HCT116 (cell line): ENCODE measurements around the gene HIVEP2. TPM values are rescaled to one million over a fixed set of nuclear protein-coding genes. Genes with fewer than 3 reads are reported as not detected.

Experiments used
- ATAC-seq: fragments of 200-7000 bp; cut with Tn5 transposase; 2 replicates; pipeline ENCODE4 v1.9.1; 2020; ENCODE audit warnings: mild to moderate bottlenecking, moderate library complexity
- BruUV-seq: library from RNA; stranded (reverse); fragments of 400-500 nt; replicated peaks from 2 replicates; lab custom pipeline; 2021; lab: Mats Ljungman, UMichigan
- CTCF ChIA-PET: fragments of 300-600 bp; sonication (Branson Sonifier 250); formaldehyde crosslinking; loops from one replicate; lab custom pipeline; 2021; ENCODE audit warnings: antibody characterized with exemption; lab: Charles Lee
- POLR2A ChIA-PET: fragments of 300-600, 350-600 bp; sonication (Branson Sonifier 250); formaldehyde crosslinking; loops from one replicate; lab custom pipeline; 2021; ENCODE audit warnings: antibody characterized with exemption; lab: Charles Lee
- RAD21 ChIA-PET, 2 experiments: fragments of 300-600 bp; sonication (Branson Sonifier 250); formaldehyde crosslinking; loops; one replicate each; lab custom pipeline; 2023; ENCODE audit warnings: low total read pairs in 2 of 2; ENCODE audit not compliant: uncharacterized antibody in 2 of 2, unreplicated experiment in 2 of 2, low non-redundant PET in 1 of 2; lab: Charles Lee
- DNase-seq: peaks from one replicate; pipeline ENCODE4 v3.0.0-alpha.2; 2010; ENCODE audit warnings: low read depth, low spot score
- H2AFZ ChIP-seq: fragments of 200-600 bp; shearing (Covaris generic), sonication (generic); 2 replicates; pipeline ENCODE4 v1.6.1; 2017; ENCODE audit warnings: low read depth, mixed run types, mixed read lengths, antibody characterized with exemption, low read length; ENCODE audit not compliant: poor library complexity, severe bottlenecking
- H3K27ac ChIP-seq: 2 replicates; pipeline ENCODE4 v1.5.1; 2012; ENCODE audit warnings: low read depth, low read length
- H3K27me3 ChIP-seq: fragments of 200-600 bp; sonication (generic); 2 replicates; pipeline ENCODE4 v1.6.1; 2016; ENCODE audit warnings: mixed run types, low read length, mixed read lengths; ENCODE audit not compliant: insufficient read depth
- H3K36me3 ChIP-seq, 2 experiments: fragments of 200-500 bp in 1 of 2; fragments of 200-600 bp in 1 of 2; sonication (Bioruptor generic) in 1 of 2; sonication (generic) in 1 of 2; 2 replicates each; pipeline versions ENCODE4 v1.5.1 to v1.6.1; 2014 to 2016; ENCODE audit warnings: low read length in 2 of 2, inconsistent platforms in 1 of 2, mixed read lengths in 1 of 2, mixed run types in 1 of 2; ENCODE audit not compliant: insufficient read depth in 2 of 2, control insufficient read depth in 1 of 2
- H3K4me1 ChIP-seq, 2 experiments: fragments of 200-600 bp in 1 of 2; sonication (generic) in 1 of 2; 2 replicates each; pipeline versions ENCODE4 v1.5.1 to v1.6.1; 2012 to 2017; ENCODE audit warnings: low read length in 2 of 2, inconsistent platforms in 1 of 2, mild to moderate bottlenecking in 1 of 2, mixed read lengths in 1 of 2, mixed run types in 1 of 2, moderate library complexity in 1 of 2; ENCODE audit not compliant: insufficient read depth in 2 of 2, control insufficient read depth in 1 of 2
- H3K4me2 ChIP-seq: fragments of 200-600 bp; sonication (generic); 2 replicates; pipeline ENCODE4 v1.6.1; 2017; ENCODE audit warnings: mixed run types, low read length, mixed read lengths
- H3K4me3 ChIP-seq, 2 experiments: fragments of 200-600 bp in 1 of 2; sonication (generic) in 1 of 2; replicated peaks in 1 of 2; 2 replicates each; pipeline ENCODE4 v1.5.1; 2011 to 2016; ENCODE audit warnings: low read length in 2 of 2, control low read depth in 1 of 2, low read depth in 1 of 2, mild to moderate bottlenecking in 1 of 2, mixed read lengths in 1 of 2, mixed run types in 1 of 2
- H3K79me2 ChIP-seq: fragments of 200-600 bp; sonication (generic); 2 replicates; pipeline ENCODE4 v1.6.1; 2017; ENCODE audit warnings: mild to moderate bottlenecking, mixed run types, low read length, moderate library complexity, mixed read lengths; ENCODE audit not compliant: insufficient read depth
- H3K9ac ChIP-seq: fragments of 200-600 bp; sonication (generic); 2 replicates; pipeline ENCODE4 v1.6.1; 2016; ENCODE audit warnings: low read length, mixed read lengths
- H3K9me2 ChIP-seq: fragments of 200-600 bp; sonication (generic), shearing (Covaris generic); 2 replicates; pipeline ENCODE4 v1.6.1; 2017; ENCODE audit warnings: mixed run types, mild to moderate bottlenecking, moderate library complexity; ENCODE audit not compliant: insufficient read depth
- H3K9me3 ChIP-seq, 2 experiments: fragments of 200-500 bp in 1 of 2; fragments of 200-600 bp in 1 of 2; sonication (Bioruptor generic) in 1 of 2; sonication (generic) in 1 of 2; 2 replicates each; pipeline ENCODE4 v1.6.1; 2014 to 2017; ENCODE audit warnings: low read length in 2 of 2, mixed read lengths in 2 of 2, inconsistent platforms in 1 of 2, low read depth in 1 of 2, mild to moderate bottlenecking in 1 of 2, mixed run types in 1 of 2, moderate library complexity in 1 of 2; ENCODE audit not compliant: control insufficient read depth in 1 of 2, insufficient read depth in 1 of 2
- H4K20me1 ChIP-seq: fragments of 200-600 bp; sonication (generic), shearing (Covaris generic); 2 replicates; pipeline ENCODE4 v1.6.1; 2017; ENCODE audit warnings: mixed run types, mild to moderate bottlenecking, moderate library complexity; ENCODE audit not compliant: insufficient read depth
- CEBPB ChIP-seq: IDR thresholded peaks from 2 replicates; pipeline ENCODE4 v1.6.1; 2012; ENCODE audit warnings: low read depth
- EZH2 ChIP-seq: fragments of 200-600 bp; sonication (generic); IDR thresholded peaks from 2 replicates; pipeline ENCODE4 v1.6.1; 2017; ENCODE audit warnings: antibody characterized with exemption, mixed run types
- FOSL1 ChIP-seq: IDR thresholded peaks from 2 replicates; pipeline ENCODE4 v1.6.1; 2012; ENCODE audit warnings: low read depth
- ZFX ChIP-seq: fragments of 450-650 bp; IDR thresholded peaks from 2 replicates; pipeline ENCODE4 v1.6.1; 2017
- intact Hi-C: fragments of 100-400 bp; cut with micrococcal nuclease; formaldehyde crosslinking; loops from 2 replicates; pipeline ENCODE4 v1.10.0; 2022
- total RNA-seq: library from RNA; stranded (reverse); gene quantifications from one replicate; pipeline ENCODE4 v1.2.1, GENCODE V29; 2021; ENCODE audit not compliant: unreplicated experiment
- TF ChIP-seq, protein P1 (sequence below): IDR thresholded peaks from 2 replicates; pipeline ENCODE4 v1.6.1; 2012
- TF ChIP-seq, protein P2 (sequence below): IDR thresholded peaks from 2 replicates; pipeline ENCODE4 v1.6.1; 2012; ENCODE audit warnings: low read depth
- TF ChIP-seq, protein P3 (sequence below), 3 experiments: fragments of 200-600 bp in 1 of 3; sonication (generic) in 1 of 3; IDR thresholded peaks in 2 of 3; conservative IDR thresholded peaks in 1 of 3; 2 replicates each; pipeline ENCODE4 v1.5.1; 2012 to 2017; ENCODE audit warnings: low read depth in 2 of 3, low read length in 2 of 3, antibody characterized with exemption in 1 of 3, borderline replicate concordance in 1 of 3, control low read depth in 1 of 3, mild to moderate bottlenecking in 1 of 3, mixed read lengths in 1 of 3, mixed run types in 1 of 3, moderate library complexity in 1 of 3; ENCODE audit not compliant: insufficient read depth in 1 of 3

HIVEP2 gene
- total RNA-seq, 1 experiment from 2014 or later: 8.1 TPM

DNA sequence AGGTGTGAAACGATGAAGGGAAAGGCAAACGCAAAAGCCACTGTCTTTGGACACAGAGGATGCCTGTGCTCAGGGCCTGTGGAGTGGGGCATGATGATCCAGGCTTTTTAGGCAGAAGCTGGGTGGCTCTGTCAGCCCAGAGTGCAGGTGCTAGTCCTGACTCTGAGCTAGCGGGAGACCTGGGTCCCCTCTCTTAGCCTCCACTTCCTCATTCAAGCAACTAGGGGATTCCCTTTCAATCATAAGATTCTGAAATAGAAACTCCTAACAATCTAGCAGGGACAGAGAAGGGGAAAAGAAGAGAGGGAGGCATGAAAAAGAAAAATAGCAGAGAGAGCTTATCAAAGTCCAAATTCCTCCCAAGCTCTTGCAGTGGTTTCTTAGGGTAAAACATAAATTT, 7.6 kb upstream of the HIVEP2 start:
- Histone ChIP-seq H3K4me3 (no peak overlapping the region), H3K9me2 (no peaks in the 10 kb centered on the region), H3K9ac (no peak overlapping the region), H3K27me3 (no peaks in the 10 kb centered on the region), H3K36me3 (no peaks in the 10 kb centered on the region), H3K4me2 (no peak overlapping the region), H3K4me1 (peaks cover 5% of the 10 kb centered on the region in 2 experiments; a peak in 3 of 4 replicates), H3K9me3 (no peaks in the 10 kb centered on the region), H3K27ac (no peak overlapping the region), H4K20me1 (no peaks in the 10 kb centered on the region), H3K79me2 (no peaks in the 10 kb centered on the region), H2AFZ (no peak overlapping the region)
- ChIA-PET RAD21 (interaction anchor here in 1 of 2 experiments (1.6 kb wide), 1 partner anchor 75 kb away, joined by 3 read pairs; no protein-coding TSS in a partner anchor), CTCF (no interaction called here), POLR2A (no interaction called here)
- intact Hi-C loops: no loop called here
- no TSS peak for BruUV-seq
- no peak for ATAC-seq
- no peak for DNase-seq
- TF ChIP-seq FOSL1: no peak

DNA sequence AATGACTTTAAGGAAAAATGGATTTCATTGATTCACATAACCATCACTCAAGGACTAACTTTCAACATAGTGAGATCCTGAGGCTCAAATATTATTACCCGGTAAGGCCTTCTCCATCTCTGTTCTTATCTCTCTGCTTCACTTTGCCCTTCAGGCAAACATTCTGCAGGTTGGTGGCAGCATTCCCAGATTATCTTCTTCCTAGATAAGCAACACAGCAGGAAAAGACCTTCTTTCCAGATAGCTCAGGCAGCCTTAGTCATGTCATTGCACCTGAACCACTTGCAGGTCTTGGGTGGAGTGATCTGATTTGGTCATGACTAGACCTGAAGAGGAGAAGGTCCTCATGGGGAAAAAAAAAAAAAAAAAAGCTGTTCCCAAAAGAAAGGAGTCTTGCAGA, 5.3 kb upstream of the HIVEP2 start:
- ATAC-seq (no peak), DNase-seq (no peak)
- ChIA-PET RAD21 (no interaction called here), POLR2A (no interaction called here), CTCF (no interaction called here)
- Histone ChIP-seq H3K79me2 (no peaks in the 10 kb centered on the region), H3K36me3 (no peaks in the 10 kb centered on the region), H3K27me3 (no peaks in the 10 kb centered on the region), H2AFZ (no peak overlapping the region), H3K9me2 (no peaks in the 10 kb centered on the region), H3K27ac (no peak overlapping the region), H3K4me1 (peaks cover 5 to 12% of the 10 kb centered on the region in 2 experiments; a peak in 3 of 4 replicates), H3K4me2 (no peak overlapping the region), H4K20me1 (no peaks in the 10 kb centered on the region), H3K9me3 (no peaks in the 10 kb centered on the region), H3K4me3 (no peak overlapping the region), H3K9ac (no peak overlapping the region)
- no TSS peak for BruUV-seq
- TF ChIP-seq, protein P1, sequence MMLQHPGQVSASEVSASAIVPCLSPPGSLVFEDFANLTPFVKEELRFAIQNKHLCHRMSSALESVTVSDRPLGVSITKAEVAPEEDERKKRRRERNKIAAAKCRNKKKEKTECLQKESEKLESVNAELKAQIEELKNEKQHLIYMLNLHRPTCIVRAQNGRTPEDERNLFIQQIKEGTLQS: no peak
- TF ChIP-seq CEBPB (no peak), ZFX (no peak), EZH2 (no peak)
- TF ChIP-seq, protein P2, sequence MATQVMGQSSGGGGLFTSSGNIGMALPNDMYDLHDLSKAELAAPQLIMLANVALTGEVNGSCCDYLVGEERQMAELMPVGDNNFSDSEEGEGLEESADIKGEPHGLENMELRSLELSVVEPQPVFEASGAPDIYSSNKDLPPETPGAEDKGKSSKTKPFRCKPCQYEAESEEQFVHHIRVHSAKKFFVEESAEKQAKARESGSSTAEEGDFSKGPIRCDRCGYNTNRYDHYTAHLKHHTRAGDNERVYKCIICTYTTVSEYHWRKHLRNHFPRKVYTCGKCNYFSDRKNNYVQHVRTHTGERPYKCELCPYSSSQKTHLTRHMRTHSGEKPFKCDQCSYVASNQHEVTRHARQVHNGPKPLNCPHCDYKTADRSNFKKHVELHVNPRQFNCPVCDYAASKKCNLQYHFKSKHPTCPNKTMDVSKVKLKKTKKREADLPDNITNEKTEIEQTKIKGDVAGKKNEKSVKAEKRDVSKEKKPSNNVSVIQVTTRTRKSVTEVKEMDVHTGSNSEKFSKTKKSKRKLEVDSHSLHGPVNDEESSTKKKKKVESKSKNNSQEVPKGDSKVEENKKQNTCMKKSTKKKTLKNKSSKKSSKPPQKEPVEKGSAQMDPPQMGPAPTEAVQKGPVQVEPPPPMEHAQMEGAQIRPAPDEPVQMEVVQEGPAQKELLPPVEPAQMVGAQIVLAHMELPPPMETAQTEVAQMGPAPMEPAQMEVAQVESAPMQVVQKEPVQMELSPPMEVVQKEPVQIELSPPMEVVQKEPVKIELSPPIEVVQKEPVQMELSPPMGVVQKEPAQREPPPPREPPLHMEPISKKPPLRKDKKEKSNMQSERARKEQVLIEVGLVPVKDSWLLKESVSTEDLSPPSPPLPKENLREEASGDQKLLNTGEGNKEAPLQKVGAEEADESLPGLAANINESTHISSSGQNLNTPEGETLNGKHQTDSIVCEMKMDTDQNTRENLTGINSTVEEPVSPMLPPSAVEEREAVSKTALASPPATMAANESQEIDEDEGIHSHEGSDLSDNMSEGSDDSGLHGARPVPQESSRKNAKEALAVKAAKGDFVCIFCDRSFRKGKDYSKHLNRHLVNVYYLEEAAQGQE: no peak
- TF ChIP-seq, protein P3, sequence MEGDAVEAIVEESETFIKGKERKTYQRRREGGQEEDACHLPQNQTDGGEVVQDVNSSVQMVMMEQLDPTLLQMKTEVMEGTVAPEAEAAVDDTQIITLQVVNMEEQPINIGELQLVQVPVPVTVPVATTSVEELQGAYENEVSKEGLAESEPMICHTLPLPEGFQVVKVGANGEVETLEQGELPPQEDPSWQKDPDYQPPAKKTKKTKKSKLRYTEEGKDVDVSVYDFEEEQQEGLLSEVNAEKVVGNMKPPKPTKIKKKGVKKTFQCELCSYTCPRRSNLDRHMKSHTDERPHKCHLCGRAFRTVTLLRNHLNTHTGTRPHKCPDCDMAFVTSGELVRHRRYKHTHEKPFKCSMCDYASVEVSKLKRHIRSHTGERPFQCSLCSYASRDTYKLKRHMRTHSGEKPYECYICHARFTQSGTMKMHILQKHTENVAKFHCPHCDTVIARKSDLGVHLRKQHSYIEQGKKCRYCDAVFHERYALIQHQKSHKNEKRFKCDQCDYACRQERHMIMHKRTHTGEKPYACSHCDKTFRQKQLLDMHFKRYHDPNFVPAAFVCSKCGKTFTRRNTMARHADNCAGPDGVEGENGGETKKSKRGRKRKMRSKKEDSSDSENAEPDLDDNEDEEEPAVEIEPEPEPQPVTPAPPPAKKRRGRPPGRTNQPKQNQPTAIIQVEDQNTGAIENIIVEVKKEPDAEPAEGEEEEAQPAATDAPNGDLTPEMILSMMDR (IDR thresholded peaks at IDR 0.05 in 2 of 3, conservative IDR thresholded peaks at IDR 0.05 in 1 of 3; ENCODE audit: borderline replicate concordance in 1 of 3, insufficient read depth in 1 of 3, low read depth in 2 of 3, low read length in 2 of 3): no peak
- intact Hi-C loops: no loop called here
